ENCODE measurements around the gene KBTBD12. TPM values are rescaled to one million over a fixed set of nuclear protein-coding genes. Genes with fewer than 3 reads are reported as not detected.

Gene KBTBD12
- total RNA-seq, 2 experiments from 2014 or later: not detected

DNA sequence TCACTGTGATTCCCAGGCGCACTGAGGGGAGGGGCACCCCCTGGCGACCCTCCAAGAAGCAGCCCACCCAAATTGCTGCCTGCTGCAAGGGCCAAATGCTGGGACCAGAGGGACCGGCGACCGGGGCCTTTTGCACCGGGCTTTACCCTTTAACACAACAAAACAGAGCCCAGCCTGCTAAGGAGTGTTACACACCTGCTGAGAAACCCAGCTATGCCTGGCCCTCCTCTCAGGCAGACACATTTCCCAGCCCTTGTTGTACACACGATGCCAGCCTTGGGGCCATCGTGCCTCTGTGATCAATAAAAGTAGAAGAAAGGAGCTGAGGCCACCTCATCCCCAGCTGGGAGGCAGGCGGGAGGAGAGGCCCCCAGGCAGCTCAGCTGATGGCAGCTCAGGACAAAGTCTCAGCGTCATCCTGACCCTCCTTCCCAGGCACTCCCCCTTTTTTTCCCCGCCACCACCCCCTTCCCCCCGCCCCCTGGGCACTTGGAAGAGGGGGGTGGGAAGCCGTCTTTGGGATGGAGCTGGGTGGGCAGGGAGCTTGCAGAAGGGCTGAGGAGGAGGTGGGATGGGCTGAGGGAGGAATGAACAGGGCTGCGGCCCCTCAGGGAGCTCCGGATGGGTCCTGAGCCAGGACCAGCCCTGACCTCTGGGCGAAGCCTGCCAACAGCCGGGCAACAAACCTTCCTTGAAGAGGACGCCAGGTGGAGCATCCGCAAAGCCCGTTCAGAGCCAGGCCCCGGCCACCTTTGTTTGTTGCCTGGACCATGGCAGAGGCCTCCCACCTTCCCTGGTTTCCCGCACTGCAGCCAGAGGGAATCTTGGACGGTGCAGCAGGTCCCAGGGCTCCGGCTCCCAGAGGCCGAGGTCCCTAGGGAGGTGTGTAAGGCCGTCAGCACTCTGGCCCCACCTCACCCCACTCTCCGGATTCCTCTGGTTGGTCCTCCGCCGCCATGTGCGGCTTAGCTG is 91.3 kb downstream of the KBTBD12 start:
- POLR2A ChIA-PET: no interaction called here
- CTCF ChIA-PET: no interaction called here

DNA sequence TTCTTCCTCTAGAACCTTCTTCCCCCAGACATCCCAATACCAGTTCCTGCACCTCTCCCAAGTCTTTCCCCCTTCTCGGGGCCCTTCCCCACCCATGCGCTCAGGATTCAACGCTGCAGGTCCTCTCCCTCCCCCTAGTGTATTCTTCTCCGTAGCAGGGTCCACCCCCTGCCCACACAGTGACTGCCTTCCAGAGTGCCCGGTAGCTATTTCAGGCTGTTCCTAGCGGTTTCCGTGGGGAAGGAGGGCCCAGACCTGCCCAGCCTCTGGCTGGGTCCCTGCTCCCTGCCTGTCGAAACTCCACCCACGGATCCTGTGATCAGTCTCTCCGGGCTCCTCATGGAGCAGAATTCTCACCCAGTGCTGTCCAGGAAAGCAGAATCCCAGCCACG is 92.0 kb downstream of the KBTBD12 start:
- CTCF ChIA-PET: no interaction called here
- POLR2A ChIA-PET: no interaction called here

DNA sequence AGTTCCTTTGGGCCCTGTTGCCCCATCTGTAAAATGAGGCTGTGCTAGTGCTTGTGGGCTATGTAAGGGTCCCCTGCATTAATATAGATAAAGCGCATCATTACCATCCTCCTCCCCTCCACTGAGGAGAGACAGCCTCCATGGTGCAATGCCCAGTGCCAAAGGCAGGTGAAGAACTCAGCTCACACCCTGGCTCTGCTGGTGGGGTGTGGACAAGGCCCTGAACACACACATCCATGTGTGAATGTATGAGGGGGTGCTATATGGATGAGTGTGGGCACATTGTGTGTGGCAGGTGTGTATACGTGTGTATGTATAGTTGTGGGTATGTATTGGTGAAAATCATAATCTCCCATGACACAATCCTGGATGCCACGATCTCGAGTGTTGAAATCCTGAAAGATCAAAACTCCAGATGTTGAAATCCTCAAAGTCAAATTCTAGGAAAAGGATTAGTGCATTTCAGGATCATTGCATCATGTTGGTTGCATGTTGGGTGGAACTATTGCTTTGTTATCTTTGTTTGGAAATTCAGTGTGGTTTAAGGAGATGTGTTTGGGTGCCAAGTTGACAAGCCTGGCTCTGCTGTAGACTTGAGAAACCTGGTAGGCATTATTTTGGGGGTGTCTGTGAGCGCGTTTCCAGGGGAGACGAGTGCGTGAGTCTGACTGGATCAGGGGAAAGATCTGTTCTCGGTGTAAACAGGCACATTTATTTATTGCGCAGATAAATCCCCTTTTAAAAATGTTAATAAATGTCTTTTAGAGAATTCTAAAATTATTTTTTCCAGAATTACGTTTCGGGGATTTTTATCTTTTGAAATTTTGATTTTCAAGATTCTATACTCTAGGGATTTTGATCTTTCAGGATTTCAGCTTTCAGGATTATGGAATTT is 95.2 kb downstream of the KBTBD12 start:
- ChIA-PET CTCF (no interaction called here), POLR2A (no interaction called here)

DNA sequence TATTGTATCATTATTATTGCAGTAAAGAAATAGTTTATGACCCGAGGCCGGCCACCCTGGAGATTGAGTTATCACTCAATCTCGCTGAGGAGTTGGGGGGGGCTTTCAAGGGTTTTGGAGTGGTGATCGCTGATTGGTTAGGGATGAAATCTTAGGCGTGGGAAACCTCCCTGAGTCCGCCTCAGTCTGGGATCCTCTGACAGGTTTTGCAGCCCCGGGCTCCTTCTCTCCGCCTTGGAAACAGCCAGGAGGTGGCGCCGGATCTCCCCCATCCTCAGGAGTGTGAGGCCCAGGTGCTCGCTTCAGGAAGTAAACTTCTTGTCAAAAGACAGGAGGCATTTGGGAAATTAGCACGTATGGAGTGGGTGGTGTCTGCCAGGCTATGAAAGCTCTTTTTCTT is 96.1 kb downstream of the KBTBD12 start:
- POLR2A ChIA-PET: no interaction called here
- CTCF ChIA-PET: no interaction called here

DNA sequence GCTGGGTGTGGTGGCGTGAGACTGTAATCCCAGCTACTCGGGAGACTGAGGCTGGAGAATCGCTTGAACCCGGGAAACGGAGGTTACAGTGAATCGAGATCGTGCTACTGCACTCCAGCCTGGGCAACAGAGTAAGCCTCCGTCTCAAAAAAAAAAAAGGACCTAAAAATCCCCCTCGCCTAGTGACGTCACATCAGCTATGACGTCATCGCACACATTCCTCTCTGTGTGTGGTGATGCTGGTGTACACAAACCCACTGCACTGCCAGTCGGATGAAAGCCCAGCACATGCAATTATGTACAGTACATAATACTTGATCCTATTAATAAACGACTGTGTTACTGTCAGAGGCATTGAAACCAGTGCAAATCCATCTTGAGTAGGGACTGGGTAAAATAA is 97.0 kb downstream of the KBTBD12 start:
- ChIA-PET CTCF (no interaction called here), POLR2A (no interaction called here)

DNA sequence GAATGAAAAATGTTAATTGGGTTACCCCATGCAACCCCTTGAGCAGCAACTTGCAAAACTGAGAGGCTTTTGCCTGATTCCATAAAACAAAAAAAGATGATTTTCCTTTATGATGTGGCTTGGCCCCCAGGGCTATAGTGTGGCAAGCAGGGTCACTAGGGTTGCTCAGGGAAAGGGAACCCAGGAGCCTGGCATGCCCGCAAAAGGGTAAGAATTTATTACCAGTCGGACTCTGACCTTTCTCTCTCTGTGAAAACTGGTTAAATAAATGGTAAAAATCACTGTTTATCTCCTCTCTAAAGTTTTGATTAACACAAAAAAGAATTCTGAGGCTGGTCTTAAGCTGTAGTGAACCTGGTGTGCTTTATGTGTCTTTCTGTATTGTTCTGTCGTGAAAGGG is 99.5 kb downstream of the KBTBD12 start:
- POLR2A ChIA-PET: no interaction called here
- CTCF ChIA-PET: no interaction called here

DNA sequence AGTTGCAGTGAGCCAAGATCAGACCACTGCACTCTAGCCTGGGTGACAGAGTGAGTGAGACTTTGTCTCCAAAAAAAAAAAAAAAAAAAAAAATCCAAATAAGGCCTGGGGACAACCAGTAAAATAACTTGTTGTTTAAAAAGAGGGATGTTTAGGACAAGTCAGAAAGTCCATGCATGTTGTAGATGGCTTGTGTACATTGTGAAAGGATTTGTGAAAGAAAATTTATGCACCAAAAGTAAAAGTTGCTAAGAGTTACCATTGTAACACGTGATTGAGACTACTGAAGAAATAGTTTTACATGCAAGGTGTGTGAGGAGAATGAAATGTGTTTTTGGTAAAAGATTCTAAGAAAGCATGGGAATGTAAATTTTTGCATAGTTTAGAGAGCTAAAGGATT is 101.5 kb downstream of the KBTBD12 start:
- CTCF ChIA-PET: interaction anchor here (0.7 kb wide), 2 partner anchors 364 to 434 kb away, joined by 3 to 5 read pairs; no protein-coding TSS in a partner anchor
- POLR2A ChIA-PET: interaction anchor here (0.7 kb wide), 1 partner anchor 13 kb away, joined by 16 read pairs; no protein-coding TSS in a partner anchor

DNA sequence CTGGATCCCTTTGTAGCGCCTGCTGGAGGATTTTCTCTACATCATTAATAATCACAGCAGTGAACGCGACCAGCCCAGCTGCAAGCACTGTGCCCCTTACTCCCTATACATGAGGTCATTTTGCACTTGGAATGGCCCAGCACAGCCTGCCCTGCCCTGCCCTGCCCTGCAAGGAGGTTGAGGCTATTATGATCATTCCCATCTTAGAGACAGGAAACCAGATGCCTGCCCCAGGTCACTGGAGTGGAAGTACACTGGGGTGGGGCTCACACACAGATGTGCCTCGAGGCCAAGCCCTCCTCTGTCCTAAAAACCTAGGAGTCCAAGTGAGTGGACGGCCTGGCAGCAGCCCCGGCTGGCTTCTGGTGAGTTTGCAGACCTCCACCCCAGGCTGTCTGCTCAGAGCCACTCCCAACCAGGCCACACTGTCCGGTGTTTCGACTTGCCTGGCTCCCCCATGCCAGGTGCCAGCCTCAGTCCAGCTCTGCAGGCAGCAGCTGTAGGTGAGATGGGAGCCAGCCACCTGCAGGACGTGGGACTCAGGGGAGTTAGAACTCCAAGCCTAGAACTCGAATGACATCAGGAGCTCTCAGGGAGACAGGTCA is 106.8 kb downstream of the KBTBD12 start:
- POLR2A ChIA-PET: no interaction called here
- CTCF ChIA-PET: no interaction called here

DNA sequence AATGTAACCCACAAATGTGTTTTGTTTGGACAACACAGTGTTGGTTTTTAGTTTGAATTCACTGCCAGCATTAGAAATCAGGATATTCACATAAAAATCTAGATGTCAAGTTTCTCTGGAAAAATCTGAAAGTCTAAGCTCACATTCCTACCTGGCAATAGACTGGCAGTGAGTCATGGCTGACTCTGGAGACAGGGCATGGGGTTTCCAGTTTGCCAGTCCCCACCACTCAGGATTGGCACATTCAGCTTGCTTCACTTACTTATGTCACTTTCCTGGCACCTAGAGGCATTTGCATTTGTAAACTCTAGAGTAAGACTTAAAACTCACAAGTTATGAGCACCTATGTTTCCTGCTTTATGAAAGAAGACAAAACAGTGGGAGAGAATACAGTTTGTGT is 118.1 kb downstream of the KBTBD12 start:
- CTCF ChIA-PET: no interaction called here
- POLR2A ChIA-PET: no interaction called here

DNA sequence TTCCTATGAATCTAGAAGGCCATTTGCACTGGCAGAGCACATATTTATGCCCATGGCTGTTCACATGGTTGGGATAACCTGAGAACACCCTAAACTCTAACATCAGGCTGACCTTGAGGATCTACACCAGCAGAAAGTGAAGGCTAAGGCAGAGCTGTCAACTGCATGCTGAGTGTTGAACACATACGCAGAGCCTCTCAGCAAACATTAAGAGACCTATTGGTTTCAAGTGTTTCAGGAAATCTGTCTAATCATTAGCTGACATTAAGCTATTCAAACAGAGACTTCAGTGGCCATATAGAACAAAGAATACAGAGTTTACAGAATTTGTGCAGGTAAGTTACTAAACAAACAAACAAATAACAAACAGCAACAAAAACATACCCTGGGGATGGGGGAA is 121.1 kb downstream of the KBTBD12 start:
- ChIA-PET CTCF (no interaction called here), POLR2A (no interaction called here)

Other genes with a start within 250 kb of the KBTBD12 start
- gene ABTB1, start 242.3 kb upstream of the KBTBD12 start, total RNA-seq: 10 to 100 TPM; 11.3 to 13.1 TPM
- 1 to 10 TPM; 2.2 to 4.9 TPM for gene MGLL, start 92.7 kb upstream of the KBTBD12 start, total RNA-seq
- gene SEC61A1, start 137.2 kb downstream of the KBTBD12 start, total RNA-seq: 100 to 1,000 TPM; 189 to 191 TPM
- gene RUVBL1, start 208.6 kb downstream of the KBTBD12 start, total RNA-seq: 100 to 1,000 TPM; 119 to 124 TPM
- 10 to 100 TPM; 20.8 to 21.4 TPM for gene EEFSEC, start 238.2 kb downstream of the KBTBD12 start, total RNA-seq

Data from activated CD8-positive, alpha-beta memory T cell treated with anti-CD3 and anti-CD28 coated beads for 36 hours (primary cell).